Fibroblast of upper back skin (primary cell): ENCODE measurements around the gene SCMH1.
A peak's percentile ranks its signal among the peaks of the same experiment; 100 is the strongest.
"Not testable (repeated sequence)": the region's sequence is repeated elsewhere in the genome, so short reads cannot be mapped to it uniquely, and the experiment has no call there.

Source experiments
- DNase-seq: peaks from one replicate; pipeline ENCODE4 v3.0.0-alpha.2; 2013

Gene SCMH1

GRCh38 chr1:41200728-41201127, 41.4 kb downstream of the SCMH1 start:
- no peak for DNase-seq

DNA sequence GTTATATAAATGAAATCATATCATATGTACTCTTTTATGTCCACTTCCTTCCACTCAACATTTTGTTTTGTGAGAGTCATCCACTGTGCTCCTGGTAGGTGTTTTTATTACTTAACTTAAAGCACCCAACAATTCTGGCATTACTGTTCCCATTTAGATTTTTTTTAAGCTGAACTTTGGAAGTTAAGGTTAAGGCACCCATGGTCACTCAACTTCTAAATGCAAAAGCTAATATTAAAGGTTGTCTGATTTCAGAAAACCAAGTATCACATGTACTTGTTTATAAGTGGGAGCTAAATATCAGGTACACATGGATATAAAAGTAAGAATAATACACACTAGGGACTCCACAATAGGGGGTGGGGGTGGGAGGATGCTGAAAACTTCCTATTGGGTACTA, 42.7 kb downstream of the SCMH1 start:
- DNase-seq, result no peak

GRCh38 chr1:41192456-41193178, 49.5 kb downstream of the SCMH1 start:
- DNase-seq, result peak; percentile 2

GRCh38 chr1:41184446-41184845, 57.7 kb downstream of the SCMH1 start:
- DNase-seq, result no peak

GRCh38 chr1:41178230-41178629, 63.9 kb downstream of the SCMH1 start:
- DNase-seq, result not testable (repeated sequence)

DNA sequence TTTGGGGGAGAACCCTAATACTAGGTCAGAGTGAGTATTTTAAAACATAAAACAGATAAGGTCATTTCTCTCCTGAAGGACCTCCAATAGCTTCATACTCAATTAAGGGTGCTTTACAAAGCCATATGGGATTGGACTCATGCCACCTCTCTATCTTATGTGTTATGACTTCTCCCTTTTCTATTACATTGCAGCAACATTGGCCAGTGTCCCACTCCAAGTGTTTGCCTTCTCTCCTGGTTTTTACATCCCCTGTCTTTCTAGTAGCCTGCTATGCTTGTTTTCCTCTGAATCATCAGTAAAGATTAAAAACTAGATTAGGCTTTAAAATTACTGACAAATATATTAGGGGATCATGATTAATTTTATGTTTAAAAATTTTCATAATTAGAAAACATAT, 66.6 kb downstream of the SCMH1 start:
- peak; percentile 32 for DNase-seq

- DNase-seq, result no peak
Observed at GRCh38 chr1:41174170-41174569, 67.9 kb downstream of the SCMH1 start.

GRCh38 chr1:41173651-41174050, 68.5 kb downstream of the SCMH1 start:
- no peak for DNase-seq

- DNase-seq, result no peak
Observed at GRCh38 chr1:41171266-41171874, 70.7 kb downstream of the SCMH1 start.

GRCh38 chr1:41169799-41170180, 72.3 kb downstream of the SCMH1 start:
- no peak for DNase-seq

DNA sequence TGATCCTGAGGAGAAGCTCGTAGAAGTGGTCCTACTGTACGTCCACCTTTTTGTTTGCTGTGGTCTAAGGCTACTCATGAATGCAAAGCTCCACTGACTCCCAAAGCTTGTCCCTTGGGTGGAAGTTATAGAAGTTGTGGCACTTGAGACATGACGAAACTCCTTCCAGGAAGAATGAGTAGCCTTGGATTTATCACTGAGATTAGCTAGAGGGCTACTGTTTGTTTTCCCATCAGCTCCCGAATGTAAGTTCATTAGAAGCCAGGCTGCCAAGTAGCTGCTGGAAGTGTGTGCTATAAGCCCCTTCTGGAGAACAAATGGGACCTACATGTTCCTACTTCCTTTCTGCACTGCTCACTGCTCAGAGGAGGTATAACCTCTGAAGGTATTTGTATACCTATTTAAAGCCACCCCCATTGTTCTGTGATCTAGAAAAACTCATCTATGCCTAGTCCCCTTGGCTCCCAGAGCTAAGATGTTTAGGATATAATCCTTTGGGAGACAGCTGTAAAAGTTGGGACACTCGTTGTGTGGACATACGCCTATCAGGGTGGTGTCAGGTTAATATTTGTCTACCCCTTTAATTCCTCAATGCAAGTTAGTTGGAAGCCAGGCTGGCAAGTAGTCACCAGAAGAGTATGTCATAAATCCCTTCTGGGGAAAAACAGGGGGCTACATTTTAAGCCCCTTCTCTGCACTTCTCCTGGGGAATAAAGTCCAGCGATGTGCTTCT, 72.9 kb downstream of the SCMH1 start:
- no peak for DNase-seq

GRCh38 chr1:41167667-41168066, 74.4 kb downstream of the SCMH1 start:
- DNase-seq, result no peak

DNA sequence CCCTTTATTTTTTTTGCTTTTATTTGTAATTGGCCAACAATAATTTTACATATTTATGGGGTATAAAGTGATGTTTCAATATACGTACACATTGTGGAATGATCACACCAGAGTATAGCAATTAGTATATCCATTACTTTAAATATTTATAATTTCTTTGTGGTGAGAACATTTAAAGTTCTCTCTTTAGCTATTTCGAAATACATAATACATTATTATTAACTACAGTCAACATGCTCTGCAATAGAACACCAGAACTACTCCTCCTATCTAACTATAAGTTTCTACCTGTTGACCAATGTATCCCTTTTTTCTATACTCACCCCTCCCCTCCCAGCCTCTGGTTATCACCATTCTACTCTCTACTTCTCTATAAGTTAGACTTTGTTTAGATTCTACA, 77.4 kb downstream of the SCMH1 start:
- DNase-seq, result no peak

- no peak for DNase-seq
Observed at GRCh38 chr1:41162441-41162840, 79.7 kb downstream of the SCMH1 start.

DNA sequence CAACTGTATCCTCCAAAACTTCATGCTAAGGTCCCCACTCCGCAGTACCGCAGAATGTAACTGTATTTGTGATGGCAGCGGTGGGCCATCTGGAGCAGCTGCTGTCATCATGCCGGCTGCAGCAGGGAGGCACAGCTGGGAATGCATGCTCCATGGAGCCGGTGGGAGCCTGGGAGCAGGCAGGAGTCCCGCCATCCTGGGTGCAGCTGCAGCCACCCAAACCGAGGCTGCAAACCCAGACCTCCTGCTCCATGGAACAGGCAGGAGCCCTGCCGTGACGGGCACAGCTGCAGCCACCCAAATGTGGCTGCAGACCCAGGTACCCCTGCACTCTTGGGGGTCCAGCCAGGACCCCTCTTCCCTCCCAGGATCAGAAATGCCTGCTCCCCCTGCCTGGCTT, 80.3 kb downstream of the SCMH1 start:
- DNase-seq, result no peak

DNA sequence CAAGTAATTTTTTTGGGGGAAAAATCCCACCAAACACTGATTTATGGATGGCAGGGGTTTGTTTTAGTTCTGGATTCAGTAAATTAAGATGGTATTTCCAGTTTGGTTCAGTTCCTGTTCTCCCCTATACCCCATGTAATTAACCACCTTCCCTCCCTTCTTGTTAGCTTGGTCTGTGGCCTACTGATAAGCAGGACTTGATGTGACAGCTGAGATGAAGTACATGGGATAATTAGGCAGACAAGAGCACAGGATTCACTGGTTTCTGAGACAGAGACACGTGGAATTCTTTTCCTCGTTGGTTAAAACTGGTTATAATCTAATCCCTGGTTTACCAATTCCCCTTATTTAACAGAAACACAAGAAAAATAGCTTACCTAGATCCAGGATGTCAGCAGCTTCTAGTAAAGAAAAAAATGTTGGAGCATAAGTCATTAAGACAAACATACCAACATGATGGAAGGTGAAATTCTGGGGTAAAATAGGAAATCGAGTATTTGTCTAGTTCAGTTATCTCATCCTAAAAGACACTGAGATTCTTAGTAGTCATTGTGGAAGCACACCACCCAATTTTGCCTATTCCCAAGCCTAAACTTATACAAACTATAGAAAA, 81.5 kb downstream of the SCMH1 start:
- DNase-seq, result no peak

GRCh38 chr1:41158966-41159365, 83.1 kb downstream of the SCMH1 start:
- DNase-seq, result no peak

- DNase-seq, result no peak
Observed at GRCh38 chr1:41158147-41158875, 83.8 kb downstream of the SCMH1 start.

DNA sequence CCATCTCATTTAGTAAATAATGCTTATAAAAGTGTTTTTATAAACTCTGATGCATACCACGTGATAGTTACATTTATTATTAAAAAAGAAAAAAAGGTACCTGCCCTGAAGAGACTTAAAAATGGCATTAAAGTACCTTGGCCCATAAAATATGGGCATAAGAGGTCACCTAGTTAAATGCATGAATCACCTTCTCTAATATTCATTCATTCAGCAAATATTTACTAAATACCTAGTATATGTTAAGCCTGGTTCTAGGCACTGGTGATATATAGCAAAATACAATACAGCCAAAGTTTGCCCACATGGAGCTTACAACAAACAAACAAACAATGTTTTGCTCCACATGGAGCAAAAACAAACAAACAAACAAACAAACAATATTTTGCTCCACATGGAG, 87.0 kb downstream of the SCMH1 start:
- DNase-seq, result no peak

DNA sequence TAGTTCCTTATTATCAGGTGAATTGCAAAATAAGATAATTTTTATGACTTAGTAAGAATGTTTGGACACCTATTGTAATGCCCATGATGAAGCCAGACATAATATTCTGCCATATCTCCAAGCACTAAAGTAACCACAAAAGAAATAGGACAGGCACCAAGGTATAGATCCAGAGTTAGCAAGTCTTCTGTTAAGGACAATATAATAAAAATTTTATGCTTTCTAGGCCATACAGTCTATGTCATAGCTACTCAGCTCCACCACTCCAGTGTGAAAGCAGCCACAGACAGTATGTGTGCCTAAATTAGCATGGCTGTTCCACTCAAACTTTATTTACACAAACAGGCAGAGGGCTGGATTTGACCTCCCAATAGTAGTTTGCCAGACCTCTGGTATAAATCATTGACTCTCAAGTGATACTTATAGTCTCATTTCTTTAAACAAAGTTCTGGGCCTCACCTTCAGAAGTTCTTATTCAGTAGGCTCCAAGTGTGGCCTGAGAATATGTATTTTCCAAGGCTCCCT, 88.3 kb downstream of the SCMH1 start:
- no peak for DNase-seq

DNA sequence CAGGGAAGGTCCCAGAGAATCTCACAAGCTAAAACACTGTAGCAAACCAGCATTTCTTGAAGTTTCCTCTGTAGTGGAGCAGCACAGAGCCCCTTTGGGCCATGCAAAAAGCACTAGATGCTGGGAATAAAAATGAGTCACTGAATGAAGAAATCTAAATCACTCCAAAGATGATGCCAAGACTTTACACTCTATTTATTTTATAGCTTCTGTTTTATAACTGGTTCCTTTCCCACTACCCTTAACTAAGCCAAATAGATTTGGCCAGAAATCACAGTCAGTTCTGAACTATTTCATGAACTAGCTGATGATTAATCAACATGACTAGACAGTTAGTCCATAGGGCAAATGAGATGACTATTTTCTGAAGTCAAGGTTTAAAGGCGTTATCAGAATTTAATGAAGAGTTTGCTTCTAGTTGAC, 89.5 kb downstream of the SCMH1 start:
- peak; percentile 97 for DNase-seq

- DNase-seq, result peak; percentile 64
Observed at GRCh38 chr1:41151846-41152245, 90.3 kb downstream of the SCMH1 start.

- no peak for DNase-seq
Observed at GRCh38 chr1:41149570-41149969, 92.5 kb downstream of the SCMH1 start.
